GM21717 (cell line): ENCODE measurements around the gene ADGRF5.
"Not testable (repeated sequence)": the region's sequence is repeated elsewhere in the genome, so short reads cannot be mapped to it uniquely, and the experiment has no call there.

Experiments
- ATAC-seq: cut with Tn5 transposase; IDR thresholded peaks from one replicate; pipeline ENCODE4 v1.9.1; 2021; ENCODE audit warnings: mild to moderate bottlenecking, moderate library complexity; ENCODE audit not compliant: unreplicated experiment

The ADGRF5 gene

GRCh38 chr6:46893648-46894047 lies 28.1 kb downstream of the ADGRF5 start:
- ATAC-seq: no peak

DNA sequence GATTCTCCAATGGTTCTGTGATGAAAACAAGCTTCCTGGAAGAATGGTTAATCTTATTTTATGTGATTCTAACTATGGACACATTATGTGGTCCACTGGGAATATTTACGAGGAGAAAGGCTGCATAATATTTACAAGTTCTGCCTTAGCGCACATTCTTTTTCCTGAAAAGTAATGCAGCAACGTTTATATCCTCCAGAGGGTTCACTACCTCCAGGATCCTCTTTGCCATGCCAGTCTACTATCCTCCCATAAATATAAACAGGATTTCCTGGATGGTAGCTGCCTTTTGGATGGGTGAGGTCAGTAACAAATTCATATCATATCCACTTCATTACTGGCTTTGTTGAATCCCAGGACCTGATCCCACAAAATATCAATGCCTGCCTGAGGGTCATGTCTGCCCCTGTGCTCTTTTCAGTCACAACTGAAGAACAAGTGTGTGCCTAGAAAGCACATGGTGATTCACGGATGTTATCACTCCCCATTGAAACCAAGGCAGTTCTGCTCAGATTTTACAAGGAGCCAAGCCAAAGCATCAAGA lies 30.4 kb downstream of the ADGRF5 start:
- ATAC-seq: no peak

GRCh38 chr6:46888578-46888977 lies 33.2 kb downstream of the ADGRF5 start:
- ATAC-seq: no peak

DNA sequence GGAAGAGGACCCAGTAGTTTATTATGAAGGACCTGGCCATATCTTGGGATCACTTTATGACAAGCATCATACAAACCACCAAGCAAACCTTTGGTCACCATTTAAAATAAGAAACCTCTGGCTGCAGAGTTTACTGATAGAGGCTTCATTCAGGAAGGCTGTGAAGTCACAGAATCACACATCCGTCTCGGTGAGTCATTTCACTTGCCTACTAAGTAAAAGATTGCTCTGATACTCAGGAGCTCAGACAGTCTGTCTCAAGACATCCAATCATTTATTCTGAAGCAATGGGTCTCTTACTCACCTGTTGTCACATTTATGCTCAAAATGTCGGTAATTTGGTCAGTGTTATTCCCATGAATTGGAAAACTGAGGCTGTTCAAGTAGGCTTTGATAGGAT lies 33.7 kb downstream of the ADGRF5 start:
- ATAC-seq: no peak

- ATAC-seq: no peak
Observed at GRCh38 chr6:46882645-46883044, 39.1 kb downstream of the ADGRF5 start.

- ATAC-seq: no peak
Observed at GRCh38 chr6:46879003-46879402, 42.7 kb downstream of the ADGRF5 start.

DNA sequence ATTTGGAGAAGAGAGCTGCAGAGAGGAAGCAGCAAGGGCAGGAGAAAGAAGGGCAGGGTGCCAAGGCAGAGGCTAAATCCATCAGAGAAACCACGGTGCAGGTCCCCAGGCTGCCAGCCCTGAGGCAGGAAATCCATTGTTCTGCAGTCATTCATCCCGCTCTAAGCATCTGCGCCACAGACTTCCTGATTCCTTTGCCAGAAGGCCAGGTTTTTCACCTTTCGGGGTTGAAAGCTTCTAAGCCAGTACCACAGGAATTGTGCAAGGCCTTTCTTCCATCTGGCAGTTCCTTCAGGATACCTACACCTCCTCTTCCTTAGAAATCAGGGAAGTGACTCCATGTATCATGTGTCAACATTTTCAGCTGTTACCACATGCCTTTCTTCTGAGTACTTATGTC lies 45.6 kb downstream of the ADGRF5 start:
- ATAC-seq: no peak

DNA sequence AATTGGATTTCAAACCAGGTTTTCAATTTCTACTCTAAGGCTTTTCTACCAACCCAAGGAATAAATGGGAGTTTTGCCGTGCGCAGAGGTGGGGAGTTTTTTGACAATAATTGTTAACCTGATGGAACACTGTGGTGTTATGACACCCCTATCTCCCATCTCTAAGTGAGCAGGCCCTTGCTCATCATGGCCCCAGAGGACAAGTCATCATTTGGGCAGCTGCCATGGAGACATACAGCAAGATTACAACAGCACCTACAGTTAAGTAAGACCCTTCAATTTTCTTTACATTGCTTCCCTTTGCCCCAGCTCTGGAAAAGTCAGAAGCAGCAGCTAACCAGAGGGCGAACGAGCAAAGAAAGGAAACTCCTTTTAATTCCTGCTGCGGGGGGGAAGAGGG lies 54.3 kb downstream of the ADGRF5 start:
- ATAC-seq: no peak

DNA sequence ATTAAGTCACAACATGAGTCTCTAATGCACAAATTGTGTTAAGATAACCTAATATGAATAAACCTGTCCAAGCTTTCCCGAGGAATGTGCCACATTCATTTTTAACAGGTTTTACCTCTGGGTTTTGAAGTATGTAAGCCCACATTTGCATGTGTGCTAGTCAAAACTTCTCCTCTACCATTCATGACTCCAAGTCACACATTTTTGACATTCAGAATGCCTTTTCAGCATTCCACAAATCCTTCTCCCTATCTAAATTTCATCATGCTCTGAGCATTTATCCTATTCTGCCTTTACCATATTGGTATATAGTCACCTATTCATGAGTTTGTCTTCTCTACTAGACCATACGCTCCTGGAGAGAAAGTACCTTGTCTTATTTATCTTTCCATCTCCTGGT lies 56.5 kb downstream of the ADGRF5 start:
- no peak for ATAC-seq

DNA sequence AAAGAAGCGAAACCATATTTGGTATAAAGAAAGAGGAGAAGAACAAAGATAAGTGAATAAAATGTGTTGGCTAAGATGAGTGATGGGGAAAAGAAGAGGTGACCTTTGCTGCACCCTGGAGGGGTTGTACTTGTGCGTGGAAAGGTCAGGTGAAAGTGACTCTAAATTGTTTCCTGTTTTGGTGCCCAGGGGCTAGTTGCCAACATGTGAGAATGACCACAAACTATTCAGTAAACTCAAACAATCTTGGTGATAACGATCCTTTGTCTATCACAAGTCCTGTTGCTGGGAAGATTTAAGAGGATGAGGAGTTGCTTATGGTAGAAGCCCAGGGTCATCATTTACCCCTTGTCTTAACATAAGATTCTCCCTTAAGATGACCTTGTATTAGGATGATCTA lies 57.9 kb downstream of the ADGRF5 start:
- ATAC-seq: no peak

DNA sequence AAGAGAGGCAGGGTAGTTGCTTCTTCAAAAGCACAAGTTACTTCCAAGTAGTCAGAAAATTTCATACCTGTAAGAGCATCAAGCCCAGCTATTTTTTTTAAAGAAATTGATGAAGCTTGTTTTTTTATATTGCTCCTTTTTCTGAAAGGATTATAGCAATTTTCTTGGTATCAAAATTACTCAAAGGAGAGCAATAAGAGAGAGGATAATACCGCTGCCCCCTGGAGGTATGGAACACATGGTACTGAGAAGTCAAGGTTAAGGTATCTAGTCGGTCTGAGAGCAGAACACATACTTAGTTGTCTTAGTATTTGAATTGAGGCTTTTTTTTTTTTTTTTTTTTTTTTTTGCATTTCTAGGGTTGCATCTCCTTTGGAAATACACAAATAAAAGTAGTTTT lies 59.4 kb downstream of the ADGRF5 start:
- ATAC-seq: no peak

DNA sequence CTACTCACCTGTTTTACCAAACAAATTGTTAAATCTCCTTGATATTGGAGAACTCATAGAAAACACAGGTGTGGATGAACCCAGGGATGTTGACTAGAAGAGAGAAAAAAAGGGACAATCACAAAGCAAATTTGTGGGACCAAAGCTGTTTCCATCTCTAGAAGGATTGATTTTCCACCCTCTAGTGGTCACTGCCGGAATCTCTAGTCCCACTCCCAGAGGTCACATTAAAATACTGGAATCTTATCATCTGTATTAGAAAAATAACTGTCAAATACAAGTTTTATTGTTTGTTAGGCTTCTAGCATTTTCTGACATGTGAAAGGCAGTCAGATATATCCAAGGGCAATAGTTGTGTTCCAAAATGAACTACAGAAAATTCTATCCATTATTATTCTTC lies 65.8 kb downstream of the ADGRF5 start:
- ATAC-seq: not testable (repeated sequence)

DNA sequence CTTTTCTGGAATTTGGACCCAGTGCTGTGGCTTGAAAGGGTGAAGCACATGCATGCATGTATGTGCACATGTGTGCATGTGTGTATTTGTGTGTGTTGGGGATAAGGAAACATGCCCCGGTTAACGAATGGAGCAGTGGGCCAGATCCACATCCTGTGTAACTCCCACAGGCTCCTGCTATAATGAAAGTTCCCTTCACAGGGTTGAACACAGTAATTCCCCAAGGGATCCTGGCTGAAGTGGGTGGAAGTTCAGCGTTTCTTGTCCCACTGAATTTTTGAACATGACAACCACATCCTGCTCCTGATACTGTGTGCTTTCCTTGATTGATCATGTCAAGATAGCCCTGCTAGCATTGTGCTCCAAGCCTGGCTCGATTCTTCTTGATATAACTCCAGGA lies 70.2 kb downstream of the ADGRF5 start:
- ATAC-seq: not testable (repeated sequence)

DNA sequence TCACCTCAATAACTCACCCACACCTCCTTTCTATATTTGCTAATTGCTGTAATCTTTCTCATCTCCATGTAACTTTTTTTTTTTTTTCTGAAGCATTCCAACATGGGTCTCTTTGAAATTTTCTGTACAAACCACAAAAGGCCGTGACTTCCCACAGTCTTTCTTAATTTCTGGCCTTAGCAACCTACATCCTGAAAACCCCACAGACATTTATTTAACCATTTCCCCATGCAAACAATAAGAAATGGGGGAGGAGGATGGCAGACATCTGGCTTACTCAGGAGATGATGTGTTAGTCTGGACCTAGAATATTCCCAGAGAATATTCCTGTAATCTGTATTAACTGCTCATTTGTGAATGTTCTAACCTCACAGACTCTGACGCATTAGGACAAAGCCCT lies 70.9 kb downstream of the ADGRF5 start:
- no peak for ATAC-seq

DNA sequence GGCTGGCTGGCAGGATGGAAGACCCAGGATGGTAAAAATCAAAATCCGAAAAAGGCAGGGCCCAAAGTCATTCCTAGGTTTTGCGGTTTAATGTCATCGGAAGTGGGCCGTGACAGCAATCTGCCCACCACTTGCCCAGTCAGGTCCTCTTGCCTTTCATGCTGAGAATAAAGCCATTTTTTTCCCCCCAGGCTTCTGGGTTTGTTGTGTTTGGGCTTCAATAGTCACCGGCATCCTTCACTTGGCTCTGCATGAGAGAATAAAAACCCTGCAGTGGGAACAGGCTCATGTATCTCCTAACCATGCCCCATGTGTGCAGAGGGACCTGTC lies 72.4 kb downstream of the ADGRF5 start:
- ATAC-seq: no peak

DNA sequence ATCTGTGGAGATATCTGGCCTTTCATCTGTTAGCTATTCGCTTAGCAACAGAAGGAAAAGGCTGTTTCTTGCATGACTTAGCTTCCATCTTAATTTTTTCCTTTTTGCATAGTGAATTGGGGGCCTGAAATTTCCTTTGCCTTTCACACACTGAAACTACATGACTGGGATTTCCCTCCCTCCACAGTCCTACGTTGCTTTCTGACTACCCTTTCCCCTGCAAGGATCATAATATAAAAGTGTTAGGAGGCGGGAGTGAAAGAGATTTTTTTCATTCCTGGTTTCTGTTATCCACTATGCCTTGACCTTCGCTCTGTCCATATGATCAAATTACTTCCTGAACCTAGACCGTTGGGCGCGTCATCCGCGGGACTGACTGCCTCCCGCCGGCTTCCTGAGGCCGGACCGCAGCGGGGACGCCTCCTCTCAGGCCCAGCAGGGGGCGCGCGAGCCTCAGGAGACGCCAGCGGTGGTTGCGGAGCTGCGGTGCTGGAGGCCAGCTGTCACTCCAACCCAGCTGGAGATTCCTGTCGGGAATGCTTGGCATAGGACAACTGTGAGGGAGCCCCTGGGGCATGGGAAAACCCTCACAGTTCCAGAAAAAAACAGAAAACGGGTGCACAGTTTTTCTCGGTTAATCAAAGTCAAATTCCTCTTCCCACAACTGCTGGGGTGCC lies 72.9 kb downstream of the ADGRF5 start:
- ATAC-seq: peak; percentile 66

GRCh38 chr6:46845126-46845525 lies 76.6 kb downstream of the ADGRF5 start:
- no peak for ATAC-seq

DNA sequence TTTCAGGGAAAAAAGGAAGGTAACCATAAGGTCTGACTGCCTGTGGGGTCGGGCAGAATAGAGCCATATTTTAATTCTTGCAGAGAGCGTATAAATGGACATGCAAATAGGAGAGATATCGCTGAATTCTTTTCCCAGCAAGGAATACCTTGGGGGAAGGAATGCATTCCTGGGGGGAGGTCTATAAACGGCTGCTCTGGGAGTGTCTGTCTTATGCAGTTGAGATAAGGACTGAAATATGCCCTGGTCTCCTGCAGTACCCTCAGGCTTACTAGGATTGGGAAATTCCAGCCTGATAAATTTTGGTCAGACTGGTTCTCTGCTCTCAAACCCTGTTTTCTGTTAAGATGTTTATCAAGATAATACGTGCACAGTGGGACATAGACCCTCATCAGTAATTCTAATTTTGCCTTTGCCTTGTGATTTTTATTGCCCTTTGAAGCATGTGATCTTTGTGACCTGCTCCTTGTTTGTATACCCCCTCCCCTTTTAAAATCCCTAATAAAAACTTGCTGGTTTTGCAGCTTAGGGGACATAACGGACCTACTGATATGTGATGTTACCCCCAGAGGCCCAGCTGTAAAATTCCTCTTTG lies 79.4 kb downstream of the ADGRF5 start:
- not testable (repeated sequence) for ATAC-seq

DNA sequence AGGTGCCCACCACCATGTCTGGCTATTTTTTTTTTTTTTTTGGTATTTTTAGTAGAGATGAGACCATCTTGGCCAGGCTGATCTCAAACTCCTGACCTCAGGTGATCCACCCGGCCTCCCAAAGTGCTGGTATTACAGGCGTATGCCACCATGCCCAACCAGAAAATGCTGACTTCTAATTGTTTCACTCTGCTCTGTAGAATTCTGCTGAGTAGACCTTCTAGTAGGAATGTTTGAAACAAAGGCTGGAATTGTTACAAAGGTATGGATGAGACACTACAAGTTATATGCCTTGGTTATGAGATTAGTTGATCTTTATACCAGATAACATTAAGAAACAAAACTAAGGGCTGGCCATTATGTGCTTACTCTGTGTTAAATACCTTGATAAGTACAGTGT lies 83.7 kb downstream of the ADGRF5 start:
- no peak for ATAC-seq

- not testable (repeated sequence) for ATAC-seq
Observed at GRCh38 chr6:46834991-46835390, 86.7 kb downstream of the ADGRF5 start.

DNA sequence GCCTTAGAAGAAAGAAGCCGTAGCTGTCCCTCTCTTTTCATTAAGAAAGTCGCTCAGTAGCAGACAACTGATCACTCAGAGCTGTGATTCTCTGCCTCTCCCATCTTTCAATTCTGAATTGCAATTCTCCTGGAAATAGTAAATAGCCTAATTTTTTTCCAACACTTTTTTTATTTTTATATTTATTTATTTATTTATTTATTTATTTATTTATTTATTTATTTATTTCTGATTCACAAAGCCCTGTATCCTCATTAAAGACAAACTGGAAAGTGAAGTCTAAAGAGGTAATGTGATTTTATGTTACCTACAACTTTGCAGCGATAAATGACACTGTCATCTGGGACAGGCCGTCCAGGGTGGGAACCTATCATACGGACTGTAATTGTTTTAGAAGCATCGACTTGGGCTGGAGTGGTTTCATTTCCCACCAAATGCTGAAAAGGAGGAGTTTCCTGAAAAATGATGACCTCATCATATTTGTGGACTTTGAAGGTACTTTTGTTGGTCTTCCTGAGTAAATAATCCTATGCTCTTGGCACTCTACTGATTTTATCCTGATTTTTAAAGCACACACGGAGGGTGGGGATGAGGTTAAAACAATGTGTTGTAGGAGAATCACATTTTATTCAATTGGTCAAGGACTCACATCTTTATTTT lies 87.4 kb downstream of the ADGRF5 start:
- ATAC-seq: not testable (repeated sequence)

DNA sequence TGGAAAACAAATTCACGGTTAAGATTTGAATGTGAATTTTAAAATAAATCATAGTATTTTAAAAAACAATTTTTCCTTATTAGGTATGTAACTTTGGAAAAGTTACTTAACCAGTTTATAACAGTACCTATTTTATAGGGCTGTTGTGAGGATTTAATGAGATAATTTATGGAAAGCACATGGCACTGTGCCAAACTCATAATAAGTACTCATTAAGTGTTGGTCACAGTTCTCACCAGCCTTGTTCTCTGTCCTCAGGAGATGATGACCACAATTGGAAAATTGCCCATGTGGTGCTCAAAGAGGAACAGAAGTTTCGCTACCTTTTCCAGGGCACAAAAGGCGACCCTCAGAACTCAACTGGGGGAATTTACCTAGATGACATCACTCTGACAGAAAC lies 88.9 kb downstream of the ADGRF5 start:
- ATAC-seq: no peak
